GM12872 (cell line): ENCODE results near the gene LCN9.

Experiments used
- TF ChIP-seq, protein P1 (sequence below): IDR thresholded peaks from 3 replicates; pipeline ENCODE4 v1.5.1; 2011; ENCODE audit warnings: low read depth, mild to moderate bottlenecking, low read length, moderate library complexity; ENCODE audit not compliant: insufficient read depth

Gene LCN9

GRCh38 chr9:135690836-135691570 is 27.9 kb downstream of the LCN9 start:
- TF ChIP-seq, protein P1, sequence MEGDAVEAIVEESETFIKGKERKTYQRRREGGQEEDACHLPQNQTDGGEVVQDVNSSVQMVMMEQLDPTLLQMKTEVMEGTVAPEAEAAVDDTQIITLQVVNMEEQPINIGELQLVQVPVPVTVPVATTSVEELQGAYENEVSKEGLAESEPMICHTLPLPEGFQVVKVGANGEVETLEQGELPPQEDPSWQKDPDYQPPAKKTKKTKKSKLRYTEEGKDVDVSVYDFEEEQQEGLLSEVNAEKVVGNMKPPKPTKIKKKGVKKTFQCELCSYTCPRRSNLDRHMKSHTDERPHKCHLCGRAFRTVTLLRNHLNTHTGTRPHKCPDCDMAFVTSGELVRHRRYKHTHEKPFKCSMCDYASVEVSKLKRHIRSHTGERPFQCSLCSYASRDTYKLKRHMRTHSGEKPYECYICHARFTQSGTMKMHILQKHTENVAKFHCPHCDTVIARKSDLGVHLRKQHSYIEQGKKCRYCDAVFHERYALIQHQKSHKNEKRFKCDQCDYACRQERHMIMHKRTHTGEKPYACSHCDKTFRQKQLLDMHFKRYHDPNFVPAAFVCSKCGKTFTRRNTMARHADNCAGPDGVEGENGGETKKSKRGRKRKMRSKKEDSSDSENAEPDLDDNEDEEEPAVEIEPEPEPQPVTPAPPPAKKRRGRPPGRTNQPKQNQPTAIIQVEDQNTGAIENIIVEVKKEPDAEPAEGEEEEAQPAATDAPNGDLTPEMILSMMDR, result no peak

- TF ChIP-seq, protein P1, result no peak
Measured at GRCh38 chr9:135692410-135692809, 29.3 kb downstream of the LCN9 start.

DNA sequence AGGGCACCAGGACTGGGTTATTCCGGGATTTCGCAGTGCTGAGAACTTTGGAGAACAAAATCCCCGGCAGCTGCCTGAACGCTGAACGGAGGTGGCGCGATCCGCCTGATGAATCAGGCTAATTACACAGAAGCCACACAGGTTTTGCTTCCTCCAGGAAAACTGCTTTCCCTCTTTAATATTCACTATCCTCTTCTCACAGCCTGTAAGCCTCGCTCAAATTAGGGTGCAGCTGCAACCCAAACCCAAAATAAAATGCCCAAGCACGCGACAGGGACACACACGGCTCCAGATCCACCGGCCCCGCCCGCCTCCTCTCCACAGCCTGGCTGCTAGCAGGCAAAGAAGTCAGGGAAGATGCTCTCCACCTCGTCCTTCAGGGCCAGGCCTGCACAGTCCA is 30.2 kb downstream of the LCN9 start:
- TF ChIP-seq, protein P1, result no peak

DNA sequence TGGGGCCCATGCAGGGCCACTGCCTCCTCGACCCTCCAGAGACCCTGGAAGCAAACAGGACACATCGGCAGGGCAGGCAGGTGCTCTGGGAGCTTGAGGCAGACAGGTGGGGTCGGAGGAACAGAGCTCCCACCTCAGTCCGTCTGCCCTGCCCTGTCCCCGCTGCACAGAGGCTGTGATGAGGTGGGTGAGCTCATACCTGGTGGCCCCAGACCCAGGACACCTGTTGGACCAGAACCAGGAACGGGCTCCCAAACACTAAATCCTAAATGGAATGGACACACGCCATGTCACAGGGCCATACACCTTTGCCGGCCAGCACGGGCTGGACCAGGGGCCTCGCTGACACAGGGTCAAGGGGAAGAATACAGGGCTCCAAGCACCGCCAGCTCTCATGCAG is 30.7 kb downstream of the LCN9 start:
- TF ChIP-seq, protein P1, result no peak

GRCh38 chr9:135694414-135694813 is 31.3 kb downstream of the LCN9 start:
- TF ChIP-seq, protein P1, result no peak

- TF ChIP-seq, protein P1, result no peak
Measured at GRCh38 chr9:135695036-135695435, 31.9 kb downstream of the LCN9 start.

GRCh38 chr9:135695642-135696041 is 32.5 kb downstream of the LCN9 start:
- TF ChIP-seq, protein P1, result no peak
